Iris pigment epithelial cell (primary cell): Measurements from ENCODE around the gene VCP.

ENCODE experiments used
- DNase-seq: peaks from one replicate; pipeline ENCODE4 v3.0.0-alpha.2; 2011; ENCODE audit warnings: low read depth

Gene VCP

DNA sequence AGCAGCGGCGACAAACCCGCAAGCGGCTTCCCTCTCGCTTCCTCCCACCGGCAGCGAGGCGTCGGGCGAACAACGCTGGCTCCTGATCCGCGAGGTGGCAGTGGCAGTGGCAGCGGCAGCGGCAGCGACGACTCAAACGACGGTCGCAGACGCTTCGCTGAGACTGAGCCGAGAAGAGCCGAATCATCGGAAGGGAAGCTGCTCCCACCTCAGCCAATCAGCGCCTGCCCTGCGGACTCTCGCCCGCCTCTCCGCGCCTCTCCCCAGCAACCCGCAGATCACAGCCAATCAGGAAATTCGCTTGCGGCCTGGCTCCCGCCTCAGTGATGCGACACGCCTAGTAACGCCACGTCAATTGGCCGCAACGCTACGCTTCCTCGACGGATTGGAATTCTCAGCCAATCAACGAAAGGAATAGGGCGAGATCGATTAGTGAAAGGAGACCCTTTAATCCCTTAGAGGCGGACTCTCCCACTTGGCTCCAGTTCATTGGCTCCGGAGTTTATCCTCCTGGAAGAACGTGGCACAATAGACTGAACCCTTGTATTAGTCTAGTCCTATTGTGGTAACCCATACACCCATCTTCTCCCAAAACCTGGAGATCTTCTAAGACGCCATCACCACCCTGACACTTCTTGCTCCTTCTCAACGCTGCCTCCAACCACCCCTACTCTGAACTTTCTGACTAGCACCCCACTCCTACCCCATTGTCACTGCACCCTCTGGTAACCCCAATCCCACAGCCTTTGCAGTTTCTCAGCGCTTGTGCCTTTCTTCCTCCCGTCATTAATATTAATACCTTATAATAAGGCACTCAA lies at the start of gene VCP:
Gene VCP (minus strand): TSS at position 165 of the 818 bp plus-strand sequence. CDS start 272 bp downstream, outside the sequence.
- DNase-seq, result peak; percentile 99

DNA sequence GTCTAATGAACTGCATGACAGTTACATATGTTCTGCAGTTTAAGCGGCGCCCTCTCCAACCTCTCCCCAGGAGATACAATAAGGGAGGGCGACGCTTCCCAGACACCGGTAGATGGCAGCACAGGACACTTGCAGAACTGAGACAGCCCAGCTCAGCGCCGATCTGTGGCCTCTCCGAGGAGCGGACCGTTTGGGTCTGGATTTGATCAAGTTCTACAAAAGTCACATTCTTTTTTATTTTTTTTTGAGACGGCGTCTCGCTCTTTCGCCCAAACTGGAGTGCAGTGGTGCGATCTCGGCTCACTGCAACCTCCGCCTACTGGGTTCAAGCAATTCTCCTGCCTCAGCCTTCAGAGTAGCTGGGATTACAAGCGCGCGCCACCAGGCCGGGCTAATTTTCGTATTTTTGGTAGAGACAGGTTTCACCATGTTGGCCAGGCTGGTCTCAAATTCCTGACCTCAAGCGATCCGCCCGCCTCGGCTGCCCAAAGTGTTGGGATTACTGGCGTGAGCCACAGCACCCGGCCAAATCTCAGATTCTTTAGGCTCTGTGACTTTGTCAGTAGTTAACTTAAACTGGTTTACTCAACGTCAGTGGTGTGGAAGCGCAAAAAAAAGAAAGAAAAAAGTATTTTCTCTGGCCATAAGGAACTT lies 44.6 kb upstream of the VCP start:
- DNase-seq, result peak; percentile 94

DNA sequence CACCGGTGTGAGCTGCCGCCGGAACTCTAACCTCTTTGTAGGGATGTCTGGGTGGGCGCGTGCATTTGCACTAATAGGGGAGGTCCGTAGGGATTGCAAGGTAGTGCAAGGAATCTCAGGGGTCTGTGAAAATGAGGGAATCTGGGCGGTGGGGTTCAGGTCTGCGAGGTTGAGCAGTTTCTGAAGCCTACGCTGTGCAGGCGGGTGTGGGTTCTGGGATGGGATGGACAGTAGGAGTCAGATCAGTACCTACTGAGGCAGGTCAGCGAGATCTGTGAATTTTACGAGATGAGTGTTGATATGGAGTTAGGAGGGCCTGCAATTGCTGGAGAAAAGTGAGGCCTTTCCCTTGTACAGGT lies 44.1 kb upstream of the VCP start:
- DNase-seq, result no peak

DNA sequence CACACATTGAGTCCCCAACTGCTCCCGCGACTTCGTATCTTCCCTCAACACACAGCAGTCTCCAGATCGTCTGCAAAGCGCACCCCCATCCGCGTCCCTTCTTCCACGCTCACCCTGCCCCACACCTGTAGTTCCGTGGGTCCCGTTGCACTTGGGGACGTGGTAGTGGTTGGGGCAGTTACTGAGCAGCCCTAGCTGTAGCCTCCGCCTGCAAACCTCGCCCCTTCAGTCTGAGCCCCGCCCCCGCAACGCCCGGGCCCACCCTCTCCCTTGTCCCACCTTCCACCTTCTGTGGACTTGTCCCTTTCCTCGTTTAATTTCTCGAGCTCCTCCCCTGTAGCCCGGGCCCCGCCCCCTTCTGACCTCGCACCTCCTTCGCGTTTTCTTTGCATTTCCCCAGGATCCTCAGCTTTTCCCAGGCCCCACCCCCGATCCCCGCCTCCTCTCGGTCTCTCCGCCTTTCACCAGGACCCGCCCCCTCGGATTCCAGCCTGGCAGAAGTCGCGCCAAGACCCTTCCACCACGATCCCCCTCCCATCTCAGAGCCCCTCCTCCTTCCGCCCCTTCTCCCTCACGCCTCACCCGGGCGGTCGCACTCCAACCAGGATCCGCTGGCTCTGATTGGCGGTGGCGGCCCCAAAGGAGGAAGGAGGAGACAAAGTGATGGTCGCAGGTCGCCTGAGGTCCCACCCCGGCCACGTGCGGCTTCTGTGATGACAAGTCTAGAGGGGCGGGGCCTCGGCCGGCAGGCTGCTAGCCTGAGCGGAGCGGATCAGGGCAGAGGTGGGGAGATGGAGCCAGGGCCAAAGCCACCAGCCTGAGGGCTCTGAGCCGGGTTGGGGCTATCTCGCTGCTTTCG lies 43.5 kb upstream of the VCP start, which contains the start of gene ATOSB:
Gene ATOSB (minus strand): TSS at position 183 of the 859 bp plus-strand sequence. CDS start 7,588 bp downstream, outside the sequence.
- peak; percentile 97 for DNase-seq

DNA sequence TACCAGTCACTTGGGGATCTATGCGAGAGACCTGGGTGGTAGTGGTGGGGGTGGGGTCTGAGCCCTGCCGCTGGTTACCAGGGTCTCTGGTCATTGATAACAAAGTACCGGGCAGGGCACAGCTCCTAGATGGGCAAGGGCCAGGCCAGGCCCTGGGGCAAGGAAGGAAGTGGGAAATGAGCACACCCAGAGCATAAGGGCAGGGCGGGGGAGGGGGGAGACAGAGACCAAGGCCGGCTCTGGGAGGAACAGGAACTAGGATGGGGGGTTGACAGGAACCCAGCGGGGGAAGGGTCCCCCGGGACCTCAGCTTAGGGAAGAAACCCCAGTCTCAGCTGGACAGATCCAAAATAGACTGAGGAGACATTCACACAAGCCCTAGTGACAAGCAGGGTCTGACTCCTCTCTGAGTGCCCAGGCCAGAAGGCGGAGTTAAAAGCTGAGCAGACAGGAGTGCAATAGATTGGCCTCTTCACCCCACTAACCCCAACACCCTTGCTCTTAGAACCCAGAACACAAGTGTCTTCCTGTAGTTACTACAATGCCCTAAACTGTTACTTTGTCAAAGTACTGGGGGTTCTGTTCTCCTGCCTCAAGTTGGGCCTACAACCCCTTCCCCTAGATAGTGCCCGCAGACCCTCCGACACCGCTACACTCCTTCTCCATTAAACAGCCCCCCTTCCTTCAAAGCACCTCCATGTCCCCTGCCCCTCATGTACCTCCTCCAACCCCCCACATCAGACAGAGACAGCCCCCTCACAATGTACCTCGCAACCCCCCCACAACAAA lies 42.6 kb upstream of the VCP start:
- peak; percentile 51 for DNase-seq

DNA sequence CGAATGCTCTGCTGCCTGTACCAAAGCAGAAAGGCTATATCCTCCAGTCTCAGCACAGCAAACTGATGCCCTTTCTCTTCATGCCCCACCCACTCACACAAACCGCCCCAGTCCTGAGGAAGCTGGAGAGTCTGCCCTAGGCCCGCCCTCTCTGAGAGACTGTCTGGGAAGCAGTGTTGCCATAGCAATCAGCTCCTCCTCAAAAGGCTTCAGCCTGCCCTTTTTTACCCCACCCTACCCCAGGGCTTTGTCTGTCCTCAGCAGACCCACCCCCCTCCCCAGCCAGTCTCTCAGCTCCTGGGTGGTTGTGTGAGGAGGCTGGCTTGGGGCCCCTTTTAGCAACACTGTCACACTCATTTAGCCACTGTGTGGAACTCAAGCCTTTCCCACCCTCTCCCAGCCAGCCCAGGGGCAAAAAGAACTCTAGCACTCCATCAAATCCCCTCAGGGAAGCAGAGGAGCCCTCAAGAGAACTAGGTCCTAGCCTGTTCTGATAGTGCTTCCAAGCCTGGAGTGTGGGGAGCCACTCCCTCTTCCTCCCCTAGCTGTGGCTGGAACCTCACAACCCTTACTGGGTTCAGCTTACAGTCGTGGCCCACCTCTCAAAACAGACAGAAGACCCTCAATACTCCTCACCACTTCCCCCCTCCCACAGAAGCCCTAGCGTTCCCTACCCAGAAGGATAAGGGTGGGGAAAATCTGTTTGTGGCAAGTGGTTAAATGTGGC lies 41.9 kb upstream of the VCP start:
- peak; percentile 99 for DNase-seq

DNA sequence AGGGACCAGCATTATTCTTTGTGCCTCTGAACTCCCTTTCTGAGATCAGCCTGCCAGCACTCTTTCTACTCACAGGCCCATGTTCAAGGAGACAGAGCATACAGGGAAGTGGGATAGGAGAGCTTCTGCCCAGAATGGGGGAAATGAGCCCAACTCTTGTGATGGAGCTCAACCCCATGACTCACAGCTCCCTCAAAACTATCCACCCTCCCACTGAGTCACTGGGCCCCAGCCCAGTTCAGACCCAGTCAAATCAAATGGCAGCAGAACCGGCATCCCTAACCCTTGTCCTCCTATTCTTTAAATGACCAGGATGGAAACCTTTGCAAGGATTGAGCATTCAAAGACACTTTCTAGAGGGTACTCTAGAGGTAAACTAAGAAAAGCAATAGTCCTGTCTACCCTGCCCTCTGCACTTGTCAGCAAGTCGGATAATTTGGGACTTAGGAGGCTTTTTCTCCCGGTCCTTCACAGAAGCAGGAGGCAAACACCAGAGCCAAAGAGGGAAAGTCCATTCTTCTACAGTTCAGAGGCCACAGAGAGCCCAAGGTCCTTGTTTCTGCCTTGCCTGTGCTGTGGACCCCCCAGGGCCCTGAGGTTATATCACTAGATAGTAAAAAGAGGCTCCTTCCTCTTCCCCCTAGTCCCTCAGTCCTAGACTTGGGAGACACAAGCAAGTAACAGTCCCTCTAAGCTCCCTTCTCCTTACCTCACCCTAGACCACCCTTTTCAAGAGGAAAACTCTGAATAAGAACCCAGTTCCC lies 40.0 kb upstream of the VCP start:
- DNase-seq, result peak; percentile 75

DNA sequence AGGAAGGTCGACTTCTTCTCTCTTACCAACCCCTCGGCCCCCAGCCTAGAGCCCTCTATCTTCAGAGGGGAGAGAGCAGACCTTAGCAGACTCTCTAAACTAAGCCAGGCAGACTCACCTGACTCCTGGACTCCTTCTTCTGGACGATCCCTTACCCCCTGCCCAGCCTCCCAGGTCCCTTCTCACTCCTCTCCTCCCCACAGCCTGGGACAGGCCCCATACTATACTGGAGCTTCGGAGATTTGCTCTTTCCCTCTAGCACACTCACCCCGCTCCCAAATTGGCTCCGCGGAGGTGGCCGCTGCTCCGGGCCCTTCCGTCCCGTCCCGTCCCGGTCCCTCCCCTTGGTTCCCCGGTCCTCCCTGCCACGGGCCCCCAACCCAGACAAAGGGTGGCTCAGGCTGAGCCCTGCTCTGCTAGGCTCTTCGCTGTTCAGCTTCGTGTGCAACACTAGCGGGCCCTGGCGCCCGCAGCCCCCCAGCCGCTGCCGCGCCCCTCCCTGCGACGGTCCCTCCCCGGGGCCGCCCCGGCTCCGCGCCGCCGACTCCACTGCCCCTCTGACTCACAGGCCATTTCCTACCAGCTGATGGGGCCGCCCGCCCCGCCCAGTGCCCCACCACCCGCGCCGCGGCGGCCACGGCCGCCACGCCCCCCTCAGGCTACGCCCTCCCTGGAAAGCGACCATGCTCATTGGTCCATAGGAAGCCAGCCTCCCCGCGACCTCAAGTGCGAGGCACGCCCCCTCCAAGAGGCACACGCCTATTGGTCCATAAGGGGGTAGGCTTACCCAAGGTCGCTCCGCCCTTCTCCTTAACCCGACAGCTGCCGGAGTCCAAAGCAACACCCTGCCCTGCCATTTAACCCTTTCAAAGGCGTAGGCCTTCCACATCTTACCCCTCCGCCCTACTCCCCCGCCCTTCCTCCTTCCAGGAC lies 38.8 kb upstream of the VCP start:
- peak; percentile 99 for DNase-seq

DNA sequence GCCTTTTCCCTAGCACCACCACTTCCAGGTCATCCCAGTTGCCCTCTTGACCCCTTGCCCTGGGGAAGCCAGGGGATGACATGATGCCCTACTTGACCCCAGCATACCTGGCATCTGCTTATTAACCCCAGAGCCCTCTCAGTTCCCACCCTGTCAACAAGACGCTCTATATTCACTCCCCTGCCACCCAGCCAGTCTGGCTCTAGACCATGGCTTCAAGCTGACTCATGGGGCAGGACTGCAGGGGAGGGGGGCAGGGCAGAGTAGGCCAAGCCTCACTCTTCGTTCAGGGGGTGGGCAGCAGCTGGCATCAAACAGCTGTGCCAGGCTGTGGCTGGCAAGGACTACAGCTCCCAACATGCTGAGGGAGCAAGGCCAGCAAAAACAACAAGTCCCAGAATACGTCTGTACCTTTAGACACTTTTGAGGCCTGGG lies 37.9 kb upstream of the VCP start:
- peak; percentile 70 for DNase-seq

DNA sequence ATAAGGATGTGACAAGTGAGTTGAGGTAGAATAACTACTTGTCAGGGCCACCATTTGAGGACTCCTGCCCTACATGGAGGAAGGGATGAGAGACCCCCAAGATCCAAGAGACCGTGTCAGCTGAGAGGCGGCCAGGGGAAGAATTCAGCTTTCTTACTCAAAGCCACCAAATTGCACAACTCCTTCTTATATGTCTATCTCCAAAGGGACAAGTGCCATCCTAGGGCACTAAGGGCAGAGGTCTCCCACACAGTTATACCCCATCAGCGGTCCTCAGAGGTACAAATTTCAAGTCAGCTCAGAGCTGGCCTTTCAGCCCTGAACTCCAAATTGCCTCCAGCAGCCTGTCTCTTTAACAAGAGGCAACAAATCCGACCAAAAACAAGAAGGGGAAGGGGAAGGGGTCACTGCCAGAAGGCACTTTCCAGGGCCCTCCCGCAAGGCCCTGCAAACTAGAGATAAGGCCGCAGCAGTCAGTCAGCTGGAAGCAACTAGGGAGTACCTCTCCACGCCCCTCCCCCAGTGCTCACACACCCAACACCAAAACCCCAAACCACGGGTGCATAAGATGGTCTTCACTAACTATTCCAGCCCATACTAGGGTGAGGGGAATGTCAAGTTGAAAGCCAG lies 36.6 kb upstream of the VCP start:
- no peak for DNase-seq

DNA sequence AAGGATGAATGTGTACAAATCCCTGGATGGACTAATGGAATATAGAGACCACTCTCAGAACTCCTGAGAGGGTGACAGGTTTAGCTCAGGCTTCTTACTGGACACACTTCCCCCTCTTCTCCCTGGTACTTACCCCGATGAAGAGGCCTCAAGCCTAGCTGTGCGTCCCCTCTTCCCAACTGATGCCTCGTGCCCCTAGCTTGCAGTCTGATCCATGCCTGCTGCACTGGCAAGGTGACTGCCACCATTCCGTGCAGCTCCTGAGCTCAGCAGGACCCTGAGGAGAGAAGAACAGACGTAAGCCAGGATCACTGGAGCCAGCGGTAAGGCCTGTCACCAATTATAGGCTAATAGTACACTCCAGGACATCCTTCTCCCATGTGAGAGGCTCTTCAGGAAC lies 36.0 kb upstream of the VCP start:
- DNase-seq, result no peak

DNA sequence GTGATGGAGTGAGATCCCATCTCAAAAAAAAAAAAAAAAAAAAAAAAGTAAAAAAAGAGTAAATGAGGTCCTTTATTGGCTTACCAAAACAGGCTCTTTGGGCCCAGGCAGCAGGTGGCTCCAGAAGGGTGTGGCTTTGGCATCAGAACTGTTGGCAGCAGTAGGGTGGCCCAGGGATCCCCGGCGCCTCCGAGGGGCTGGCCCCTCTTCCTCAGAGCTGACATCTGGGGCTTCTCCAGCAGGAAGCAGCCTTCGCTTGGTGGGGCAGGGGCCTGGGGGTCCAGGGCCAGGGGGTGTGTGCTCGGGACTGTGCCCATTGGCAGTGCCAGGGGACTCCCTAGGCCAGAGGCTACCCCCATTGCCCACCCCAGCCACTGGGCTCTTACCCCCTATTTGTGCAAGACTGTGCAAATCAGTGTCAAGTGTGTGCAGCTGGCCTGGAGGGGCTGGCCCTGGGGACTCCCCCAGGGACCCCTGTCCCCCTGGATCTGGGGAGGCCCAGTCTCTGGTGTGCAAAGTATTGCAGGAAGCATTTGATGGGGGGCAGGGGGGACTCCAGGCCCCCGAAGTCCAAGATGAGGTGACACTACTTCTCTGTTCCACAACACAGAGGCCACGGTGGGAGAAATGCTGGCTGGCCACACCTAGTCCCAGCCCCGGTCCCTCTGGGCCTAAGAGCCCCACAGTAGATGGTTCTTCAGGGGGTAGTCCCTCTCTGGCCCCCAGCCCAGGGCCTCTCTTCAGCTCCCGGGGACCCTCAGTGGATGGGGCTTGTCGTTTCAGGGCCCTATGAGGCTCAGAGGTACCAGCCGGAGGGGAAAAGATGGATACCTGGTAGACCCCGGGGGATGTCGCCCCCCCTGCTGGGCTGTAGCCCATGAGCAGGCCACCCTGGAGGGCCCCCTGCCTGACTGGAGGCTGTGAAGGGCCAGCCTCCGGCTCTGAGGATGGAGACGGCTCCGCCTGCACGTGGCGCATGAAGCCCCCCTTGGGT lies 35.2 kb upstream of the VCP start:
- DNase-seq, result no peak

DNA sequence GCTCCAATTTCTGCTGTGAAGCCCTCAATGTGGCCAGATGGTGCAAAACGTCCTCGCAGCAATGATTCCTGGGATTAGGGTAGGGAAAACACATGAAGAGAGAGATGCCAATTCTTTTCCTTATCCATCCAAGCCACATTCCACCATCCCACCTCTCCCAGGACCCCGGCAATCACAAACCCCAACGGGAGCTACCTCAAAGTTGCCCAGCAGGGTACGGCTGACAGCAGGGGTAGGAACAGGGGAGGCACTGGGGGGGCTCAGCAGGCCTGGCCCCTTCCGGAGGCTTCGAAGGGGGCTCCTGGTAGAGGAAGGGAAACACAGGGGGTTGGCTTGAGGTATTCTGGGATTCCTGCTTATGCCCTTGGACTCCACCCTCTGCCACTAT lies 33.9 kb upstream of the VCP start:
- no peak for DNase-seq

DNA sequence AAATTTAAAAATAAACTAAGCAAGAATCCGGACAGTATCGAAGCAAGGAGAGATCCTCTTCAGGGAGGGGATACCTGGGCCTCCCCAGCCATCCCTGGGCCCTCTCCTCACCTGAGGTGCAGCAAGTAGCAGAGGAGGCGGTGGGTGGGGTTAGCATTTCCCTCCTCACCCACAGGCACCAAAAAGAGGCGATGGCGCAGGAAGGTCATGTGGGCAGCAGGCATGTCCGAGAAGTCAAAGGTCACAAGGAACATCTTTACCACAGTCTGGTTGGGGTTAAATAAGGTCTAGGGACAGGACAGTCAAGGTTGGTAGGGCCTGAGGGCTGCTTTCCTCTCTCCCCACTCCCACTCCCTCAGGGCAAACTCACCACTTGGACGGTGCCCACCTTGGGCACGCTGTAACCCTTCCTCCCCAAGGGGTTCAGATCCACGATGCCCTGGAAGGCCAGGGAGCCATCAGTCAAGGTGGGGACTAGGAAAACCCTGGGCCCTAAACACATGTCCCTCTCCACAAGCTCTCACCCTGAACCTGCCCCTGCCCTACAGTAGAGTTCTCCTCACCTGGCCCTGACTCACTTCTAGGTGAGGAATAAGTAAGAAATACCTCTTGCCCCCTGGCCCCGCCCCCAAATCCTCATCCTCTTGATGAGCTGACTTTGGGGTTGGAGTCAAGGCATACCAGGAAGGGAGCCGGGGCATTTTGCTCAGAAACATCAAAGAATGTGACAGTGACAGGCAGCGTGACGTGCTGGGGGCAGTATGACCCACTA lies 33.3 kb upstream of the VCP start:
- no peak for DNase-seq

DNA sequence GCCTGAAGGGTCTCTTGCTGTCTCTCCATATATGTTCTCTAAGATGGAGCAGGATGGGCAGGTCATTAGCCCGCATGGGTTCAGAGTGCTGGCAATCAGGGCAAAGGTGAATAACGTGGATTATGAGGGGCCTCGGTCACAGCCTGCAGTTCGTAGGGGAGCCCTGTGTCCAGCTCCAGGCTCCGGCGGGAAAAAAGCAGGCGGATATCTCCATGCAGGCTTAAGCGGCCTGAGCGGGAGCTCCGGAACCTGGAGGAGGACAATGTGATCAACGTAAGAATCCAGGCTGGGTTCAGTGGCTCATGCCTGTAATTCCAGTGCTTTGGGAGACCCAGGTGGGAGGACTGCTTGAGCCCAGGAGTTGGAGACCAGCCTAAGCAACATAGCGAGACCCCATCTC lies 32.7 kb upstream of the VCP start:
- DNase-seq, result no peak

DNA sequence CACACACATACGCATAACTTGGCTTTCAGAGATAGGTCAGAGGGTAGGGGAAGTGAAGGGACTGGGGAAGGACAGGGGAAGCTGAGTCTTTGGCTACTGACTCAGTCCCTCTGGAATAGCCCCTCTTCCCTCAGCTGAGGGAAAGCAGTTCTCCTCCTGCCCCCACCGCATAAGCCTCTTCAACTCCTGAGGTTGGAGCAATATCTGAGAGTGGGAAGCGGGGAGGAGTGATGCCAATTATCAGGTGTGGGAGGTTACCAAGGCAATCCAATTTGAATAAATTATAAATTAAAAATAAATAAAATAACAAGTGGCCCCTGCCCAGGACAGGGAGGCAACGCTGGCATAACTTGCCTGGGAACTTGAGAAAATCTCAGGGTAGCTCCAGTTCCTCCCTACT lies 32.2 kb upstream of the VCP start:
- DNase-seq, result no peak
